Neural progenitor cell (in vitro differentiated cells): Measurements from ENCODE around the gene NRG2. TPM values are rescaled to one million over a fixed set of nuclear protein-coding genes. Genes with fewer than 3 reads are reported as not detected.

Experiments used
- DNase-seq: peaks from one replicate; pipeline ENCODE4 v3.0.0-alpha.2; 2016; ENCODE audit warnings: low spot score
- H2AFZ ChIP-seq: fragments of 200-600 bp; sonication (generic); replicated peaks from 2 replicates; pipeline ENCODE4 v1.6.1; 2016; ENCODE audit warnings: antibody characterized with exemption
- H3F3A ChIP-seq: fragments of 200-600 bp; sonication (generic); 2 replicates; pipeline ENCODE4 v1.6.1; 2016; ENCODE audit warnings: antibody characterized with exemption, low read depth
- H3K27ac ChIP-seq: fragments of 200-600 bp; sonication (generic); 2 replicates; pipeline ENCODE4 v1.5.1; 2016; ENCODE audit warnings: mild to moderate bottlenecking
- H3K27me3 ChIP-seq: fragments of 200-600 bp; sonication (generic); 2 replicates; pipeline ENCODE4 v1.6.1; 2016; ENCODE audit warnings: mild to moderate bottlenecking, moderate library complexity
- H3K36me3 ChIP-seq: fragments of 200-600 bp; sonication (generic); 2 replicates; pipeline ENCODE4 v1.5.1; 2016
- H3K4me1 ChIP-seq: fragments of 200-600 bp; sonication (generic); 2 replicates; pipeline ENCODE4 v1.6.1; 2016; ENCODE audit warnings: mixed run types
- H3K4me2 ChIP-seq: fragments of 200-600 bp; sonication (generic); 2 replicates; pipeline ENCODE4 v1.6.1; 2016
- H3K4me3 ChIP-seq: fragments of 200-600 bp; sonication (generic); 2 replicates; pipeline ENCODE4 v1.5.1; 2016
- H3K79me2 ChIP-seq: fragments of 200-600 bp; sonication (generic); 2 replicates; pipeline ENCODE4 v1.6.1; 2016; ENCODE audit warnings: low read depth
- H3K9ac ChIP-seq: fragments of 200-600 bp; sonication (generic); 2 replicates; pipeline ENCODE4 v1.6.1; 2016
- H3K9me3 ChIP-seq: fragments of 200-600 bp; sonication (generic); 2 replicates; pipeline ENCODE4 v1.5.1; 2016; ENCODE audit warnings: low read depth
- H4K20me1 ChIP-seq: fragments of 200-600 bp; sonication (generic); 2 replicates; pipeline ENCODE4 v1.6.1; 2016; ENCODE audit warnings: low read depth
- H3K27ac Mint-ChIP-seq: 3 replicates; pipeline ENCODE4 v1.8.0; 2021; ENCODE audit warnings: mixed read lengths
- H3K27me3 Mint-ChIP-seq: 2 replicates; pipeline ENCODE4 v1.8.0; 2022; ENCODE audit warnings: low read depth, mild to moderate bottlenecking, inconsistent platforms, moderate library complexity, mixed read lengths; ENCODE audit not compliant: insufficient read depth
- H3K36me3 Mint-ChIP-seq: 3 replicates; pipeline ENCODE4 v1.8.0; 2021; ENCODE audit warnings: mixed read lengths
- H3K4me1 Mint-ChIP-seq: 3 replicates; pipeline ENCODE4 v1.8.0; 2021; ENCODE audit warnings: mixed read lengths
- H3K4me3 Mint-ChIP-seq: 3 replicates; pipeline ENCODE4 v1.8.0; 2021; ENCODE audit warnings: mild to moderate bottlenecking, moderate library complexity, mixed read lengths
- H3K9me3 Mint-ChIP-seq: 3 replicates; pipeline ENCODE4 v1.8.0; 2020; ENCODE audit warnings: mixed read lengths
- EZH2 ChIP-seq: fragments of 200-600 bp; sonication (generic); IDR thresholded peaks from 2 replicates; pipeline ENCODE4 v1.6.1; 2017; ENCODE audit warnings: antibody characterized with exemption, mild to moderate bottlenecking, moderate library complexity
- EZH2phosphoT487 ChIP-seq: fragments of 200-600 bp; sonication (generic); IDR thresholded peaks from 2 replicates; pipeline ENCODE4 v1.6.1; 2017; ENCODE audit warnings: antibody characterized with exemption
- total RNA-seq: library from RNA; depleted of rRNA; stranded (reverse); fragments of >200 nt; gene quantifications from 2 replicates; pipeline ENCODE4 v1.2.3, GENCODE V29; 2015; ENCODE audit warnings: low replicate concordance
- TF ChIP-seq, protein P1 (sequence below): fragments of 200-600 bp; sonication (generic); IDR thresholded peaks from 2 replicates; pipeline ENCODE4 v1.5.1; 2017; ENCODE audit warnings: antibody characterized with exemption, mild to moderate bottlenecking

The NRG2 gene
- total RNA-seq, 1 donor from 2014 or later = 0.13 TPM

DNA sequence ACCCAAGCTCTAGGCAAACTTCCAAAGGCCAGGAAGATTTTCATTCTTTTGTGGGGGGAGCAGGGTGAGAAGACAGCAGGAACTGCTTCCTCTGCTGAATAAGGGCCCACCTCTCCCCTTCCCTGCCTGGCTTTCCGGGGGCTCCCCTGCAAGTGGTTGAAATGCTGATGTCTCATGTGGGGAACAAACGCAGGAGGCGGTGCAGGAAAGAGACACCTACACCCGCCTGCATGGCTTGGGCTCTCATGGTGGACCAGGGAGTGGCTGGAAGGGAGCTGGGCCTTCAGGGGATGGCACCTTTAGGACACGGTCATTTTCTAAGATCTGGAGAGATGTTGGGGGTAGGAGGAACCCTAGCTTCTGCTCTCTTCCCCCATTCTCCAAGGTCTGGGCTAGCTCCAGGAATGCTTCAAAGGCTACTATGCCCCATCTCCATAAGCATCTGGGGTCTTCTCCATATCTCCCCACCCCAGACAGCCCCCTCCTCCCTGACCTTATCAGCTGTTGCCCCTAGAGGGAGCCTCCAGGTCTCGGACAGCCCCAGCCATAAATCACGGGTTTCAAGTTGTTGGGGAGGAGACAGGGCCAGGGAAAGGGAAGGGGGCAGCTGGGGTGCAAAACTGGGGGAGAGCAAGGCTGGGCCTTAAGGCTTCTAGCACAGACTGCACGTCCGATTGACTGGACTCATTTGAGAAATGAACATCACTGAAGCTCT is 170.9 kb downstream of the NRG2 start:
- no peaks in the 10 kb centered on the region for H3K4me1 Mint-ChIP-seq
- Histone ChIP-seq H4K20me1 (no peaks in the 10 kb centered on the region), H3K36me3 (no peaks in the 10 kb centered on the region), H3K4me2 (no peak overlapping the region), H3K79me2 (no peaks in the 10 kb centered on the region), H3K4me3 (no peak overlapping the region), H3K27ac (no peak overlapping the region), H3K4me1 (no peaks in the 10 kb centered on the region), H3K9me3 (no peaks in the 10 kb centered on the region), H2AFZ (no peak overlapping the region), H3K9ac (no peak overlapping the region), H3F3A (no peaks in the 10 kb centered on the region), H3K27me3 (no peaks in the 10 kb centered on the region)
- TF ChIP-seq EZH2phosphoT487 = no peak
- TF ChIP-seq, protein P1, sequence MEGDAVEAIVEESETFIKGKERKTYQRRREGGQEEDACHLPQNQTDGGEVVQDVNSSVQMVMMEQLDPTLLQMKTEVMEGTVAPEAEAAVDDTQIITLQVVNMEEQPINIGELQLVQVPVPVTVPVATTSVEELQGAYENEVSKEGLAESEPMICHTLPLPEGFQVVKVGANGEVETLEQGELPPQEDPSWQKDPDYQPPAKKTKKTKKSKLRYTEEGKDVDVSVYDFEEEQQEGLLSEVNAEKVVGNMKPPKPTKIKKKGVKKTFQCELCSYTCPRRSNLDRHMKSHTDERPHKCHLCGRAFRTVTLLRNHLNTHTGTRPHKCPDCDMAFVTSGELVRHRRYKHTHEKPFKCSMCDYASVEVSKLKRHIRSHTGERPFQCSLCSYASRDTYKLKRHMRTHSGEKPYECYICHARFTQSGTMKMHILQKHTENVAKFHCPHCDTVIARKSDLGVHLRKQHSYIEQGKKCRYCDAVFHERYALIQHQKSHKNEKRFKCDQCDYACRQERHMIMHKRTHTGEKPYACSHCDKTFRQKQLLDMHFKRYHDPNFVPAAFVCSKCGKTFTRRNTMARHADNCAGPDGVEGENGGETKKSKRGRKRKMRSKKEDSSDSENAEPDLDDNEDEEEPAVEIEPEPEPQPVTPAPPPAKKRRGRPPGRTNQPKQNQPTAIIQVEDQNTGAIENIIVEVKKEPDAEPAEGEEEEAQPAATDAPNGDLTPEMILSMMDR = peak; percentile 49
- H3K27ac Mint-ChIP-seq = no peak overlapping the region
- peaks cover 3% of the 10 kb centered on the region for H3K9me3 Mint-ChIP-seq
- peak; percentile 19 for DNase-seq
- no peaks in the 10 kb centered on the region for H3K36me3 Mint-ChIP-seq
- H3K4me3 Mint-ChIP-seq = no peak overlapping the region
- peaks cover 7% of the 10 kb centered on the region for H3K27me3 Mint-ChIP-seq

DNA sequence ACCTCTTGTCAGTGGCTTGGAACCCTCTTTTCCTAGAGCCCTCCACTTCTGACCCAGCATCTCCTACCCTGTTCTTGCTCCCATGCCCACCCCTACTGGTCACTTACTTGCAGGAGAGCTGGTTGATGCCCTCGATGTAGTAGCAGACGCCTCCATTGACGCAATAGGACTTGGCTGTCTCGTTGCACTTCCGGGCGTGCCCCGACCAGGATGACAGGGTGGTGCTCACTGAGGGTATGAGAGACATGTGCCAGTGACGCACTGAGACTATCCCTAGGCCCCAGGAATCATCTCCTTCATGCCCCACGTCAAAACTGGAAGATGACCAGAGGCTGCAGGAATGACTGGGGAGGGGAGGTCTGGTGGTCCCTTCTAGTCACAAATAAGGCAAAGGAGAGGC is 171.5 kb downstream of the NRG2 start:
- H3K27me3 ChIP-seq = peaks cover 3% of the 10 kb centered on the region
- no peaks in the 10 kb centered on the region for H3K36me3 Mint-ChIP-seq
- H3K4me1 Mint-ChIP-seq = no peaks in the 10 kb centered on the region
- no peaks in the 10 kb centered on the region for H3K9me3 ChIP-seq
- H3K9me3 Mint-ChIP-seq = peaks cover 3% of the 10 kb centered on the region
- peak overlapping the region; percentile 91 for H3K27ac Mint-ChIP-seq
- H3K4me2 ChIP-seq = no peak overlapping the region
- peaks cover 8% of the 10 kb centered on the region for H3K27me3 Mint-ChIP-seq
- no peaks in the 10 kb centered on the region for H3K36me3 ChIP-seq
- no peak for TF ChIP-seq EZH2
- TF ChIP-seq EZH2phosphoT487 = no peak
- TF ChIP-seq, protein P1 = no peak
- no peak overlapping the region for H2AFZ ChIP-seq
- DNase-seq = no peak
- H3F3A ChIP-seq = no peaks in the 10 kb centered on the region
- H3K9ac ChIP-seq = no peak overlapping the region
- H4K20me1 ChIP-seq = no peaks in the 10 kb centered on the region
- H3K4me1 ChIP-seq = no peaks in the 10 kb centered on the region
- H3K4me3 ChIP-seq = no peak overlapping the region
- no peak overlapping the region for H3K27ac ChIP-seq
- no peak overlapping the region for H3K4me3 Mint-ChIP-seq
- no peaks in the 10 kb centered on the region for H3K79me2 ChIP-seq

DNA sequence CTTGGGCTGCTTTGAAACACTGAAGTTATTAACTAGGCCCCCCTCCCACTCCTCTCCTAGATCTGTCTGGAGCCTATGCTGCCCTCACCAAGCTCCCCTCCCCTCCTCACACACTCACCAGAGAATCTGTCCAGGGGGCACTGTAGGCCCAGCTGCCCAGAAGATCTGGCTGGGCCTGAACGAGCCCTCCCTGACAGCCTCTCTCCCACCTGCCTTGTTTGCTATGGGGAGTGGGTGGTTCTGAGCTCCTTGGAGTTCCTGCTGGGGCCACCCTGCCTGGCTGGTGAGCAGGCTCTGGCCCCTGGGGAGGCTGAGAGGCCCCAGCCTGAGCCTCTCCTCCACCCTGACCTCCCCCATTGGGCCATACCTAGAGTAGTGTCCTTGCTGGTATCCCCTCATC is 172.4 kb downstream of the NRG2 start:
- no peaks in the 10 kb centered on the region for H3K9me3 Mint-ChIP-seq
- peaks cover 12% of the 10 kb centered on the region for H3K27me3 ChIP-seq
- no peak for DNase-seq
- no peak overlapping the region for H3K4me3 ChIP-seq
- H2AFZ ChIP-seq = no peak overlapping the region
- no peak for TF ChIP-seq EZH2phosphoT487
- H3K9me3 ChIP-seq = no peaks in the 10 kb centered on the region
- H4K20me1 ChIP-seq = no peaks in the 10 kb centered on the region
- no peaks in the 10 kb centered on the region for H3K79me2 ChIP-seq
- H3K27ac ChIP-seq = no peak overlapping the region
- no peaks in the 10 kb centered on the region for H3K36me3 ChIP-seq
- H3K9ac ChIP-seq = no peak overlapping the region
- H3K4me3 Mint-ChIP-seq = no peak overlapping the region
- H3K36me3 Mint-ChIP-seq = no peaks in the 10 kb centered on the region
- H3K27me3 Mint-ChIP-seq = peaks cover 11% of the 10 kb centered on the region
- no peak overlapping the region for H3K27ac Mint-ChIP-seq
- H3K4me1 Mint-ChIP-seq = no peaks in the 10 kb centered on the region
- H3F3A ChIP-seq = no peaks in the 10 kb centered on the region
- H3K4me1 ChIP-seq = no peaks in the 10 kb centered on the region
- no peak overlapping the region for H3K4me2 ChIP-seq

DNA sequence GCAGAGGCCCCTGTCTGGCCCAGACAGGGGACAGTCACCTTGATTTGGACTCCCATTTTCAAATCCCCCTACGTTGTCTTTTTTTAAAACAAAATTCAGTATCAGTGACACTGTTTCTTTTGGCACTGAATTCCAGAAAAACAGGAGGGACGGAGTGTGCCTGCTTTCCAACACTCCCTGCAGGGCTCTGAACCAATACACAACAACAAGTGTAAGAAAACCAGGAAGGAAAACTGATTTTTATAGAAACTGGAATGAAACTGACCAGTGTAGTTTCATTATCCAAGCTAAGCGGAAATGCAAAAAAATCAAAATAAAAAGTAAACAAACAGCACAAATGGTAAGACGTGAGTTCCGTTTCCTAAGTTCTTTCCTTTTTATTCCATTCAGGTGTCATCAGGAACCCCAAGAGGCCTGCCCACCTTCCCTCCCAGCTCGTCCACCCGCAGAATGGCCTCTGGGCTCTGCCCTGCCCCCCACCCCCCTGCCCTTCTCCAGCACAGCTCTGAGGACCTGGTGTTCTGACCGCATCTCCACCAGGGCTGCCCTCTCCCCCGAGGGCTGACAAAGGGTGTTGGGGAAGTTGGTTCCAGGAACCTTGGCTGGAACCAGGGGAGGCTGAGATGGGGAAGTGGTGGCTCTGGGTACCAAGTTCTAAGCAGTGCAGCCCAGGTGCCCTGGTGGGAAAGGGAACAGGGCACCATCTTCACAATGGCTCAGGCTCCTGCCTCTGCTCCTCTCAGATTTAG is 173.9 kb downstream of the NRG2 start:
- H3K4me3 ChIP-seq = no peak overlapping the region
- Mint-ChIP-seq H3K27me3 (peaks cover 9% of the 10 kb centered on the region), H3K4me1 (no peaks in the 10 kb centered on the region), H3K36me3 (no peaks in the 10 kb centered on the region), H3K4me3 (no peak overlapping the region), H3K9me3 (no peaks in the 10 kb centered on the region), H3K27ac (no peak overlapping the region)
- H3F3A ChIP-seq = no peaks in the 10 kb centered on the region
- H2AFZ ChIP-seq = no peak overlapping the region
- H3K27ac ChIP-seq = no peak overlapping the region
- H3K9ac ChIP-seq = no peak overlapping the region
- TF ChIP-seq EZH2phosphoT487 (no peak), EZH2 (no peak)
- TF ChIP-seq, protein P1 = no peak
- no peaks in the 10 kb centered on the region for H3K36me3 ChIP-seq
- no peaks in the 10 kb centered on the region for H3K9me3 ChIP-seq
- no peaks in the 10 kb centered on the region for H4K20me1 ChIP-seq
- DNase-seq = no peak
- no peaks in the 10 kb centered on the region for H3K79me2 ChIP-seq
- H3K4me1 ChIP-seq = no peaks in the 10 kb centered on the region
- H3K4me2 ChIP-seq = no peak overlapping the region
- peaks cover 12% of the 10 kb centered on the region for H3K27me3 ChIP-seq
